Tibial nerve (tissue), 4 donors: ENCODE results near the gene CDH22. TPM values are rescaled to one million over a fixed set of nuclear protein-coding genes. Genes with fewer than 3 reads are reported as not detected.

Source experiments
- DNase-seq, 2 donors: peaks; one replicate each; pipeline ENCODE4 v3.0.0-alpha.2; 2019; ENCODE audit warnings: low spot score in 2 of 2
- H3K27ac ChIP-seq, 4 donors: fragments of 200-600 bp; sonication (generic) in 3 of 4; one replicate each; pipeline ENCODE4 v1.5.1; 2017 to 2019; ENCODE audit warnings: mild to moderate bottlenecking in 1 of 4
- H3K27me3 ChIP-seq, 2 donors: fragments of 200-600 bp; sonication (generic) in 1 of 2; one replicate each; pipeline versions ENCODE4 v1.5.1 to v1.6.0; 2017 to 2019
- H3K36me3 ChIP-seq, 3 donors: fragments of 200-600 bp; sonication (generic); one replicate each; pipeline ENCODE4 v1.5.1; 2018 to 2019
- H3K4me1 ChIP-seq, 4 donors: fragments of 200-600 bp; sonication (generic) in 3 of 4; one replicate each; pipeline ENCODE4 v1.5.1; 2017 to 2019
- H3K4me3 ChIP-seq, 4 donors: fragments of 200-600 bp; sonication (generic) in 3 of 4; one replicate each; pipeline ENCODE4 v1.5.1; 2017 to 2019; ENCODE audit warnings: mild to moderate bottlenecking in 1 of 4, moderate library complexity in 1 of 4
- H3K9me3 ChIP-seq, 4 donors: fragments of 200-600 bp; sonication (generic) in 3 of 4; one replicate each; pipeline ENCODE4 v1.5.1; 2017 to 2019
- EP300 ChIP-seq, 2 donors: sonication (generic); formaldehyde crosslinking; IDR thresholded peaks; one replicate each; pipeline ENCODE4 v1.6.1; 2017; ENCODE audit warnings: antibody characterized with exemption in 2 of 2, mild to moderate bottlenecking in 1 of 2
- POLR2A ChIP-seq, 2 donors: fragments of 450-650 bp; IDR thresholded peaks; one replicate each; pipeline ENCODE4 v1.6.1; 2017; ENCODE audit warnings: antibody characterized with exemption in 2 of 2, mild to moderate bottlenecking in 2 of 2, moderate library complexity in 2 of 2
- whole genome bisulfite sequencing, 2 donors: methylation state at CpG; one replicate each; pipeline ENCODE4 v1.1.5; 2018; 5-methylcytosine and 5-hydroxymethylcytosine counted together
- total RNA-seq, 4 donors: library from RNA; depleted of rRNA; stranded (reverse); fragments of >200 nt; gene quantifications; one replicate each; pipeline ENCODE4 v1.1.0, GENCODE V29; 2016
- TF ChIP-seq, protein P1 (sequence below), 5 experiments: fragments of 200-600 bp in 3 of 5; fragments of 450-650 bp in 2 of 5; sonication (generic) in 3 of 5; IDR thresholded peaks; one replicate each; pipeline ENCODE4 v1.5.1; 2016 to 2019; ENCODE audit warnings: antibody characterized with exemption in 5 of 5, mild to moderate bottlenecking in 3 of 5, moderate library complexity in 2 of 5

Gene CDH22
- total RNA-seq, 4 donors from 2014 or later, result 0.20 to 1.0 (median 0.60) TPM; not detected in 1

DNA sequence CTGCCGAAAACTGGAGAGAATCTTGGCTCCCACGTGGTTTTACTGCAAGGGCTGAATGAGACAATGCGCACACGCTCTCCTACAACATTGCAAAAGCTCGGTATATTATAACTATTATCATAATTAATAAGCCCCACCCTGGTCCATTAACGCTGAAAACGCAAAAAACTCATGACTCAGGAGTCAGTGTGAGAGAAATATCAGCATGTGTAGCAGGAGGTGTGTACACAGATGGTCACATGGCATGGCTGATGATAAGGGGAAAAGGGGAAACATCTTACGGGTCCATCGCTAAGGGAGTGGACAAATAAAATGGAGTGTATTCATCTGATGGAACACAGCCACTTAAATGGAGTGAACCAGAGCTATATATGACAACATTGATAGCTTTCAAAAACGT lies 29.2 kb downstream of the CDH22 start:
- H3K27ac ChIP-seq, result no peak overlapping the region
- H3K4me1 ChIP-seq, result no peaks in the 10 kb centered on the region
- no peaks in the 10 kb centered on the region for H3K36me3 ChIP-seq
- H3K9me3 ChIP-seq, result peaks cover 0 to 7% (median 0%) of the 10 kb centered on the region in 4 donors
- H3K27me3 ChIP-seq, result peaks cover 0 to 34% of the 10 kb centered on the region in 2 donors
- H3K4me3 ChIP-seq, result no peak overlapping the region
- no peak for DNase-seq
- TF ChIP-seq POLR2A (IDR thresholded peaks at IDR 0.05) (no peak), EP300 (IDR thresholded peaks at IDR 0.05) (no peak)
- TF ChIP-seq, protein P1, sequence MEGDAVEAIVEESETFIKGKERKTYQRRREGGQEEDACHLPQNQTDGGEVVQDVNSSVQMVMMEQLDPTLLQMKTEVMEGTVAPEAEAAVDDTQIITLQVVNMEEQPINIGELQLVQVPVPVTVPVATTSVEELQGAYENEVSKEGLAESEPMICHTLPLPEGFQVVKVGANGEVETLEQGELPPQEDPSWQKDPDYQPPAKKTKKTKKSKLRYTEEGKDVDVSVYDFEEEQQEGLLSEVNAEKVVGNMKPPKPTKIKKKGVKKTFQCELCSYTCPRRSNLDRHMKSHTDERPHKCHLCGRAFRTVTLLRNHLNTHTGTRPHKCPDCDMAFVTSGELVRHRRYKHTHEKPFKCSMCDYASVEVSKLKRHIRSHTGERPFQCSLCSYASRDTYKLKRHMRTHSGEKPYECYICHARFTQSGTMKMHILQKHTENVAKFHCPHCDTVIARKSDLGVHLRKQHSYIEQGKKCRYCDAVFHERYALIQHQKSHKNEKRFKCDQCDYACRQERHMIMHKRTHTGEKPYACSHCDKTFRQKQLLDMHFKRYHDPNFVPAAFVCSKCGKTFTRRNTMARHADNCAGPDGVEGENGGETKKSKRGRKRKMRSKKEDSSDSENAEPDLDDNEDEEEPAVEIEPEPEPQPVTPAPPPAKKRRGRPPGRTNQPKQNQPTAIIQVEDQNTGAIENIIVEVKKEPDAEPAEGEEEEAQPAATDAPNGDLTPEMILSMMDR (IDR thresholded peaks at IDR 0.05), result no peak
- WGBS, 2 donors, result 59 to 76% methylated on average over 10 of the region's 10 CpGs

DNA sequence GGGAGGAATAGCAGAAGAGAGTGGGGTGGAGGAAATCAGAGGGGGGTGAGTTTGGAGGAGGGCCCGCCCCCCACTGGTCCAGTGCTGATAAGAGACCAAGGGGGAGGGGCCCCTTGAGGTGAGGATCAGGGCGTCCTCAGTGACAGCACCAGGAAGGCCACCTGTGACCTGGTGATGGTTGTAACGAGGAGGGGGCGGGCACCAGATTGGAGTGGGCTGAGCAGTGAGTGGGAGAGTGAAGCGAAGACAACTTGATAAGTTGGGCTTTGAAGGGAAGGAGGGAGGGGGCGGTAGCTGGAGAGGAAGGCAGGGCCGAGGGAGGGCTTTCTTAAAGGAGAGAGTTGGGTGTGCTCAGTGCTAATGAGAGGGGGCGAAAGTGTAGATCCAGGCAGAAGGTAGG lies 30.7 kb downstream of the CDH22 start:
- no peaks in the 10 kb centered on the region for H3K4me1 ChIP-seq
- no peak for DNase-seq
- H3K36me3 ChIP-seq, result no peaks in the 10 kb centered on the region
- H3K27me3 ChIP-seq, result peaks cover 0 to 26% of the 10 kb centered on the region in 2 donors
- TF ChIP-seq EP300 (IDR thresholded peaks at IDR 0.05) (no peak), POLR2A (IDR thresholded peaks at IDR 0.05) (no peak)
- TF ChIP-seq, protein P1 (IDR thresholded peaks at IDR 0.05), result no peak
- no peak overlapping the region for H3K27ac ChIP-seq
- WGBS, 2 donors, result 28 to 34% methylated on average over 8 of the region's 8 CpGs
- peaks cover 0 to 22% (median 0%) of the 10 kb centered on the region in 4 donors for H3K9me3 ChIP-seq
- H3K4me3 ChIP-seq, result no peak overlapping the region

DNA sequence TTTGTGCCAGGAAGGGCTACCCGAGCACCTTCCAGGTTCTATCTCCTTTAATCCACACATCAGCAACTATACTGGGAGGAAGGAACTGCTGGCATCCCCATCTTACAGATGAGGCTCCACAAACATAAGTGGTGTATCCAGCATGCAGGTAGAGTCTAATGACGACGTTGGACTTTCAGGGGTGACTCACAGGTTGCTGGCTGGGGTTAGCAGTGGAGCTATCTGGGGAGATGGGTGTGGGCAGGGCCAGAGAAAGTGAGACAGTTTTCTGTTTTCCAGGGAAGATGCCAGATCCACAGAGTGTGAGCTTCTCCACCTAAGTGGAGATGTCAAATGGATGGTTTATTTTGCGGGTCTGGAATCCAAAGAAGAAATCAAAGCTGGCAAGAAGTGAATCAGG lies 31.8 kb downstream of the CDH22 start:
- H3K4me1 ChIP-seq, result no peaks in the 10 kb centered on the region
- no peaks in the 10 kb centered on the region for H3K36me3 ChIP-seq
- TF ChIP-seq, protein P1 (IDR thresholded peaks at IDR 0.05), result no peak
- no peak for TF ChIP-seq POLR2A (IDR thresholded peaks at IDR 0.05)
- TF ChIP-seq EP300 (IDR thresholded peaks at IDR 0.05), result no peak
- WGBS, 2 donors, result 72 to 83% methylated on average over 4 of the region's 4 CpGs
- no peak overlapping the region for H3K27ac ChIP-seq
- H3K4me3 ChIP-seq, result no peak overlapping the region
- peaks cover 0 to 20% of the 10 kb centered on the region in 2 donors for H3K27me3 ChIP-seq
- peaks cover 0 to 28% (median 0%) of the 10 kb centered on the region in 4 donors for H3K9me3 ChIP-seq
- DNase-seq, result no peak

DNA sequence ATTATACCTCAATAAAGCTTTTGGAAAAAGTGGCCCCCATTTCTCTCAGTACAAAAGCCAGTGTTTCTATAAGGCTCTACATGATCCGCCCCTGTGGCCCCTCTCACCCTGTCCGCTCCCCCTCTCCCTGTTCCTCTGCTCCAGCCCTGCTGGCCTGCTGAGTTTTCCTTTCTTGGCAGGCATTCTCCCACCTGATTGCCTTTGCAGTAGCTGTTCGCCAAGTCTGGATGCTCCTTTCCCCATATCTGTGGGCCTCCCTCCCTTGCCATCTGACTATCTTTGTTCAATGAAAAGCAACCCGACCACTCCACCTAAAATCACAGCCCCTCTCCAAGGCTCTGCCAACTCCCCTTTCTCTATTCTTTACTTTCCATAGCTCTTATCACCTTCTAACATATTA lies 33.2 kb downstream of the CDH22 start:
- Histone ChIP-seq H3K4me1 (no peaks in the 10 kb centered on the region), H3K9me3 (peaks cover 0 to 28% (median 0%) of the 10 kb centered on the region in 4 donors), H3K27me3 (peaks cover 0 to 29% of the 10 kb centered on the region in 2 donors), H3K36me3 (no peaks in the 10 kb centered on the region), H3K4me3 (no peak overlapping the region), H3K27ac (no peak overlapping the region)
- no peak for DNase-seq
- 74 to 78% methylated on average over 4 of the region's 4 CpGs for WGBS, 2 donors
- TF ChIP-seq, protein P1 (IDR thresholded peaks at IDR 0.05), result no peak
- no peak for TF ChIP-seq POLR2A (IDR thresholded peaks at IDR 0.05)
- TF ChIP-seq EP300 (IDR thresholded peaks at IDR 0.05), result no peak

DNA sequence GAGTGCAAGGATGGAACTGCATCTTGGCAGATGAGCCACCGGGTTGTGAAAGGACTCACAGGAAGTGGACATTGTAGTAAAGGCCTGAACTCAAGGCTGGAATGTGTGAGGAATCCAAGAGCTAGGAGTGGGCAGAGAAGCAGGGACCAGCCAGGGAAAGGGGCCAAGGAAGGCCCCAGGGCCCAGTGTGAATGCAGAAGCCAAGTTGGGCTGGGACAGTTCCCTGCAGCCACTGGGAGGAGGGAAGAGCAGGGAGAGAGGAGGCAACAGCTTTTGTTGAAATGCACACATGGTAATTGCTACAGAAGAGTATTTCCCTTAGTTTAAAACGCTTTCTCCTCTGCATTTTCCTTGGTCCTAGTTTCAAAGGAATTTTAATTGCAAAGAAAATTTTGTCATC lies 34.6 kb downstream of the CDH22 start:
- Histone ChIP-seq H3K27me3 (peaks cover 0 to 31% of the 10 kb centered on the region in 2 donors), H3K27ac (no peak overlapping the region), H3K4me3 (no peak overlapping the region), H3K4me1 (no peaks in the 10 kb centered on the region), H3K36me3 (no peaks in the 10 kb centered on the region), H3K9me3 (peaks cover 0 to 28% (median 0%) of the 10 kb centered on the region in 4 donors)
- no peak for TF ChIP-seq EP300 (IDR thresholded peaks at IDR 0.05)
- TF ChIP-seq POLR2A (IDR thresholded peaks at IDR 0.05), result no peak
- TF ChIP-seq, protein P1 (IDR thresholded peaks at IDR 0.05), result no peak
- no peak for DNase-seq
- 18 to 25% methylated on average over 2 of the region's 2 CpGs for whole genome bisulfite sequencing, 2 donors
